ENCODE measurements around the gene BCAS1. TPM values are rescaled to one million over a fixed set of nuclear protein-coding genes. Genes with fewer than 3 reads are reported as not detected.

Gene BCAS1
- total RNA-seq, 1 experiment from 2014 or later, result 0.17 TPM

- no peak for TF ChIP-seq CTCF (IDR thresholded peaks at IDR 0.05 in 2 of 3, conservative IDR thresholded peaks at IDR 0.05 in 1 of 3; ENCODE audit: borderline replicate concordance in 1 of 3, insufficient read depth in 1 of 3, low read depth in 2 of 3, low read length in 2 of 3)
- TF ChIP-seq POLR2AphosphoS5 (IDR thresholded peaks at IDR 0.05; ENCODE audit: low read depth, low read length), result no peak
- TF ChIP-seq CEBPB (IDR thresholded peaks at IDR 0.05; ENCODE audit: low read depth), result no peak
- TF ChIP-seq ATF3 (IDR thresholded peaks at IDR 0.05), result no peak
- TF ChIP-seq ZFX (IDR thresholded peaks at IDR 0.05), result no peak
- TF ChIP-seq SIN3A (IDR thresholded peaks at IDR 0.05; ENCODE audit: low read depth), result no peak
- no peak for TF ChIP-seq EZH2phosphoT487 (IDR thresholded peaks at IDR 0.05; ENCODE audit: borderline replicate concordance)
These were observed 106.8 kb downstream of the BCAS1 start (continued) for GRCh38 chr20:53963635-53964034.

GRCh38 chr20:53962388-53962787 is 108.0 kb downstream of the BCAS1 start:
- H3K9me2 ChIP-seq (ENCODE audit: insufficient read depth), result no peaks in the 10 kb centered on the region
- intact Hi-C loops (cut with micrococcal nuclease), result no loop called here
- no peak overlapping the region for H3K27ac ChIP-seq (ENCODE audit: low read depth, low read length)
- BruUV-seq (replicated peaks), result no TSS peak
- no peak for ATAC-seq
- H3K36me3 ChIP-seq (ENCODE audit: control insufficient read depth in 1 of 2, insufficient read depth in 2 of 2, low read length in 2 of 2), result no peaks in the 10 kb centered on the region
- no peaks in the 10 kb centered on the region for H4K20me1 ChIP-seq (ENCODE audit: insufficient read depth)
- H3K79me2 ChIP-seq (ENCODE audit: insufficient read depth, low read length), result no peaks in the 10 kb centered on the region
- ChIA-PET CTCF (no interaction called here), RAD21 (ENCODE audit: low non-redundant PET in 1 of 2, low total read pairs in 2 of 2, uncharacterized antibody in 2 of 2, unreplicated experiment in 2 of 2) (no interaction called here), POLR2A (no interaction called here)
- no peak overlapping the region for H3K4me2 ChIP-seq (ENCODE audit: low read length)
- H3K9me3 ChIP-seq (ENCODE audit: control insufficient read depth in 1 of 2, insufficient read depth in 1 of 2, low read depth in 1 of 2, low read length in 2 of 2), result no peaks in the 10 kb centered on the region
- H3K4me3 ChIP-seq (replicated peaks in 1 of 2; ENCODE audit: low read depth in 1 of 2, low read length in 2 of 2), result no peak overlapping the region
- DNase-seq (ENCODE audit: low read depth, low spot score), result no peak
- H2AFZ ChIP-seq (ENCODE audit: low read depth, low read length, poor library complexity, severe bottlenecking), result no peak overlapping the region
- peaks cover 4% of the 10 kb centered on the region; the same call in 1 of the 2 replicates for H3K27me3 ChIP-seq (ENCODE audit: insufficient read depth, low read length)
- H3K9ac ChIP-seq (ENCODE audit: low read length), result no peak overlapping the region
- no peaks in the 10 kb centered on the region for H3K4me1 ChIP-seq (ENCODE audit: control insufficient read depth in 1 of 2, insufficient read depth in 2 of 2, low read length in 2 of 2)
- TF ChIP-seq SP1 (IDR thresholded peaks at IDR 0.05; ENCODE audit: low read depth), result no peak
- no peak for TF ChIP-seq EZH2phosphoT487 (IDR thresholded peaks at IDR 0.05; ENCODE audit: borderline replicate concordance)
- TF ChIP-seq MAX (IDR thresholded peaks at IDR 0.05), result no peak
- no peak for TF ChIP-seq RAD21 (IDR thresholded peaks at IDR 0.05; ENCODE audit: low read depth)
- no peak for TF ChIP-seq SIN3A (IDR thresholded peaks at IDR 0.05; ENCODE audit: low read depth)
- no peak for TF ChIP-seq EZH2 (IDR thresholded peaks at IDR 0.05)
- TF ChIP-seq YY1 (IDR thresholded peaks at IDR 0.05; ENCODE audit: extremely low read depth, insufficient replicate concordance, low read depth, low read length), result no peak
- no peak for TF ChIP-seq EGR1 (IDR thresholded peaks at IDR 0.05; ENCODE audit: low read depth)
- TF ChIP-seq SRF (IDR thresholded peaks at IDR 0.05; ENCODE audit: low read depth), result no peak
- TF ChIP-seq CTCF (IDR thresholded peaks at IDR 0.05 in 2 of 3, conservative IDR thresholded peaks at IDR 0.05 in 1 of 3; ENCODE audit: borderline replicate concordance in 1 of 3, insufficient read depth in 1 of 3, low read depth in 2 of 3, low read length in 2 of 3), result no peak
- no peak for TF ChIP-seq ELF1 (IDR thresholded peaks at IDR 0.05; ENCODE audit: borderline replicate concordance, low read depth)
- TF ChIP-seq REST (IDR thresholded peaks at IDR 0.05; ENCODE audit: low read depth), result no peak
- no peak for TF ChIP-seq FOSL1 (IDR thresholded peaks at IDR 0.05; ENCODE audit: low read depth)
- TF ChIP-seq ZFX (IDR thresholded peaks at IDR 0.05), result no peak
- TF ChIP-seq CBX3 (IDR thresholded peaks at IDR 0.05; ENCODE audit: low read depth), result no peak
- TF ChIP-seq JUND (IDR thresholded peaks at IDR 0.05), result no peak
